Measurements from ENCODE around the gene TGFBR3L.

- TF ChIP-seq CTCF (IDR thresholded peaks at IDR 0.05; ENCODE audit: extremely low read depth in 1 of 2, insufficient read depth in 1 of 2, low read depth in 1 of 2, low read length in 2 of 2) (no peak), EZH2 (IDR thresholded peaks at IDR 0.05; ENCODE audit: borderline replicate concordance, low read depth, low read length, severe bottlenecking) (no peak), MAX (IDR thresholded peaks at IDR 0.05; ENCODE audit: insufficient read depth, insufficient read length) (no peak), POLR2A (IDR thresholded peaks at IDR 0.05; ENCODE audit: low read depth, low read length) (no peak)
These were observed 3.0 kb upstream of the TGFBR3L start for GRCh38 chr19:7911508-7912143.
